Measurements from ENCODE around the gene DSCAM.

DSCAM gene

DNA sequence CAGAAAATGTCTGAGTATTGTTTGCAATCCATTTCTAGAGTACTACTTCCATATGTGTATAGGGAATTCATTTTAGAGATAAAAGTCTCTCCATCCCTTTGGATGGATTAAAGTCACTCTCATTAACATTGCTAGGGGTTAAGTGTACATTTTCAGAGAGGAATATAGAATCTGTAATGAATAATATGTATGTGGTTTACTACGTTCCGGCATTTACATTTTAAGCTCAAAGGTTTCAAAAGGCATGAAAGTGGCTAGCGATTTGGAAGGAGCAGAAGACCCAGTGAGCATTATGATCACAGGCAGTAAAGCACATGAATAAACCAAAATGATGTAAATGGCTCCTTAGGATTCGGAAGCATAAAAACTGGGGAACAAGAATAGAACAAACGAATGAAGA lies 123.0 kb downstream of the DSCAM start:
- Mint-ChIP-seq H3K4me1 (no peaks in the 10 kb centered on the region), H3K36me3 (ENCODE audit: low read depth) (no peaks in the 10 kb centered on the region), H3K27me3 (no peaks in the 10 kb centered on the region), H3K27ac (no peak overlapping the region), H3K9me3 (peaks cover 16% of the 10 kb centered on the region), H3K4me3 (no peak overlapping the region)
- no peak for ATAC-seq
- DNase-seq: no peak

DNA sequence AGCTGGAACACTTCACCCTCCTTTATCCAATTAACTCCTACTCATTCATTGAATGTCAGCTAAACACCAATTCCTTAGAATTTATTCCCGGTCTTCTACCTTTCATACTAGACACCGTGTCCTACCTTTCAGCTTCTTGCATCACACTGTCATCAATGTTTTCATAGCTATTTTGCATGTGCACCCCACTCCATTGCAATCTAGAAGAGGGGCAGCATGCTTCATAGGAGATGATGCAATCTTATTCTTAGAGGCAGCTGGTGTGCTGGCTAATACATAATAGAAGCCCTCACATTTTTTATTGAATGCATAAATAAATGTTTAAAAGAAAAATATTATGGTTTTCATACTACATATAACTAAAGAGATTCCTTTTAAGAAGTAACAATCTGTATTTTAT lies 123.6 kb downstream of the DSCAM start:
- peaks cover 2% of the 10 kb centered on the region for H3K27me3 Mint-ChIP-seq
- ATAC-seq (no peak), DNase-seq (no peak)
- no peak overlapping the region for H3K4me3 Mint-ChIP-seq
- no peaks in the 10 kb centered on the region for H3K36me3 Mint-ChIP-seq (ENCODE audit: low read depth)
- peaks cover 16% of the 10 kb centered on the region for H3K9me3 Mint-ChIP-seq
- H3K27ac Mint-ChIP-seq: no peak overlapping the region
- H3K4me1 Mint-ChIP-seq: no peaks in the 10 kb centered on the region

DNA sequence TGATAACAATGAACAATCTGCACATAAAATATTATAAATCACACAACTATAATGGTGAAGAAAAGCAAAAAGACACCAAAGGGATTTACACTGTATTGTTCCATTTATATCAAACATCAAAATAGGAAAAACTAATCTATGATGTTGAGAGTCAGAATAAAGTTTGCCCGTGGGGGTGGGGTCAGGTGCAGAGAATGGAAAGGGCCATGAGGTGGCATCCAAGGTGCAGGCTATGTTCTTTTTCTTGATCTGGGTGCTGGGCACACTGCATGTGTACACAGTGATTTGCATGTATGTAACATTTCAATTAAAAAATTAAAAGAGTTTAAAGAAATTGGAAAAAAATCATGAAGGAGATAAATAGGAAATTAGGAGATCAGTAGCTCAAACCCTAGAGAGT lies 127.3 kb downstream of the DSCAM start:
- no peak overlapping the region for H3K27ac Mint-ChIP-seq
- no peak for ATAC-seq
- peaks cover 24% of the 10 kb centered on the region for H3K9me3 Mint-ChIP-seq
- no peak for DNase-seq
- H3K4me1 Mint-ChIP-seq: no peaks in the 10 kb centered on the region
- no peak overlapping the region for H3K4me3 Mint-ChIP-seq
- no peaks in the 10 kb centered on the region for H3K36me3 Mint-ChIP-seq (ENCODE audit: low read depth)
- peaks cover 2% of the 10 kb centered on the region for H3K27me3 Mint-ChIP-seq

DNA sequence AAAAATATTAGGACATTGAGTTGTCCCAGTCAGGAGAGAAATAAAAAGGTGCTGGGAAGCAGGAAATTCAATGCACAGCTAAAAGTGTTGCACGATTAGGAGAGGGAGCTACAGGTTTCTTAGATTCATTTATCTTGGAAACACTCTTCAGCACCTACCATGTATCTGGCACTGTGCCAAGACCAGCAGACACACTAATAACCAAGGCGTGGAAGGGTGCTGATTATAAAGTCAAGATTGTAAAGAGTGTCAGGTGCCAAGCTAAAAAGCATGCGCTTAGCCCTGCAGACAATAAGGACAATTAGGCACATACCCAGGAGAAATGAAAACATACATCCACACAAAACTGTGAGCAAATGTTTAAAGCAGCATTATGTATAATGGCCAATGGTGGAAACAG lies 129.9 kb downstream of the DSCAM start:
- no peak for DNase-seq
- Mint-ChIP-seq H3K4me3 (no peak overlapping the region), H3K9me3 (peaks cover 24% of the 10 kb centered on the region), H3K36me3 (ENCODE audit: low read depth) (no peaks in the 10 kb centered on the region), H3K27me3 (peaks cover 2% of the 10 kb centered on the region), H3K4me1 (no peaks in the 10 kb centered on the region), H3K27ac (no peak overlapping the region)
- ATAC-seq: no peak

DNA sequence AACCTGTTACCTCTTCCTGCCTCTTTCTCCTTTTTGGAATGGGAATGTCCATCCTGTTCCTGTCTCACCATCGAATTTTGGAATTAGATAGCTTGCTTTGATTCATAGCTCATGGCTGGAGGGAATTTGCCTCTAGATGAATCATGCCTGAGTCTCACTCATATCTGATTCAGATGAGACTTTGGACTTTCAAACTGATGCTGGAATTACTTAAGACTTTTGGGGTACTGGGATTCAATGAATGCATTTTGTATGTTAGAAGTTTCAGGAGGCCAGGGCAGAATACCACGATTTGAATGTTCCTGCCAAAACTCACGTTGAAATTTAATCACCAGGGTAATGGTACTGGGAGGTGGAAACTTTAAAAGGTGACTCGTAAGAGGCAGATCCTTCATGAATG lies 132.4 kb downstream of the DSCAM start:
- Mint-ChIP-seq H3K9me3 (peaks cover 8% of the 10 kb centered on the region), H3K27me3 (peaks cover 2% of the 10 kb centered on the region), H3K27ac (no peak overlapping the region), H3K4me1 (no peaks in the 10 kb centered on the region), H3K4me3 (no peak overlapping the region), H3K36me3 (ENCODE audit: low read depth) (no peaks in the 10 kb centered on the region)
- no peak for ATAC-seq
- DNase-seq: no peak

DNA sequence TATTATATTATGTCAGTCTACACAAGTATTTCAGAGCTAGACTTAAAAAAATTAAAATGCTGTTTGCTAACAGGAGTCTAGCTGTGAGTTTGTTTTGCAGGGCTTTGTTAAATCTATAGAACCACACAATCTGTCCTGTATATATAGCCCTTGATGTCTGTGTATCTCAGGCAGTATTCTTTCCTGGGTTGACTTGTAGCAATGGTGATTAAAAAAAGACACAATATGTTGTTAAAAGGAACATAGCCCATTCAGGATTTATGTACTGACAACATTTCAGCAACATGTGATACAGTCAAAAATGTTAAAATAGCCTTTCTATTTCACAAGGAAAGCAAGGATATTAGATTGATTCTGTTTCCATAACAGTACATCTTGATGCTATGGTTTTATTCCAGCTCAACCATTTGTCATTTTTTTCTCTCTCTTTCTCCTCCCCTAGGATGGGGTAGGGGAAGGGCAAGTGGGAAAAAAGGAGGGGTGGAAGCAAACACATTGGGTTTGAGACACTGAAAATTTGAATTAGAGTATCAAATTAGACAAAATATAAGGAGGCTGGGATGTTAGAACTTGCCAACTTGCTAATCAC lies 139.2 kb downstream of the DSCAM start:
- no peak for ATAC-seq
- Mint-ChIP-seq H3K27me3 (peaks cover 2% of the 10 kb centered on the region), H3K4me3 (no peak overlapping the region), H3K27ac (no peak overlapping the region), H3K4me1 (no peaks in the 10 kb centered on the region), H3K36me3 (ENCODE audit: low read depth) (no peaks in the 10 kb centered on the region), H3K9me3 (no peaks in the 10 kb centered on the region)
- no peak for DNase-seq

DNA sequence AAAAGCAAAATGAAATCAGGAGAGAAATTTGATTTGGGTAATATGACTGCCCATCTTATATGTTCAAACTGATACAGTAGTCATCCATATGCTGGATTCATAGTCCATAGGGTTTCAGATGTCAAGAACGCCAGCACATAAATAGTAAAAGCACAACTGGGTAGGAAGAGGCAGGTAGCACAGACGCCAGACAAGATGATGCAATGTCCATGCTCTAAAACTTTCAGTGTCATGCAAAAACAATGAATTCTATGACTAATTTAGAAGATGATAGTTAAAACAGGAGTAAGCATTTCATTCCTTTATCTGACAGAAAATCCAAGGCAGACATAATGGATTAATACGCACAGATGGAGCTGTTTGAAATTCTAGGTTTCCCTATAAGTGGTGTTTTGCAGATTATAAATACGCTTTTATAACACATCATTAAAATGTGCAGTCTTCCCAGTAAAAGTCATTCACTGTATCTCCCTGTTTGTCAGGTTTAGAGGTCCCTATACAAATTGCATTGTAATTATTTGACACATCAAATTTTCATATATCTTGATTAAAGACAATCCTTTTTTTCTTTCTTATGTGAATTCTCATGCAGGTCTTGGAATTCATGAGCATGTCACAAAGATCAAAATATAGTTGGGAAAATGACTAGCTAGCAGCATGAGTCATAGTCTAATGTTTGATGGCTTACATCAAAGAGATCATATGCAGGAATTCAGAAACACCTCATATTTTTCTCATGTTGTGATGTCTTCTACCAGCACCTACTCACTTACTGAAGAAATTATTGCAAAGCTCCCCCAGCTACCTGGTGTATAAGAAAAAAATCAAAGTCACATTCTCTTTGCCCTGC lies 139.9 kb downstream of the DSCAM start:
- ATAC-seq (no peak), DNase-seq (no peak)
- Mint-ChIP-seq H3K4me1 (no peaks in the 10 kb centered on the region), H3K27me3 (peaks cover 2% of the 10 kb centered on the region), H3K4me3 (no peak overlapping the region), H3K9me3 (no peaks in the 10 kb centered on the region), H3K36me3 (ENCODE audit: low read depth) (no peaks in the 10 kb centered on the region), H3K27ac (no peak overlapping the region)

DNA sequence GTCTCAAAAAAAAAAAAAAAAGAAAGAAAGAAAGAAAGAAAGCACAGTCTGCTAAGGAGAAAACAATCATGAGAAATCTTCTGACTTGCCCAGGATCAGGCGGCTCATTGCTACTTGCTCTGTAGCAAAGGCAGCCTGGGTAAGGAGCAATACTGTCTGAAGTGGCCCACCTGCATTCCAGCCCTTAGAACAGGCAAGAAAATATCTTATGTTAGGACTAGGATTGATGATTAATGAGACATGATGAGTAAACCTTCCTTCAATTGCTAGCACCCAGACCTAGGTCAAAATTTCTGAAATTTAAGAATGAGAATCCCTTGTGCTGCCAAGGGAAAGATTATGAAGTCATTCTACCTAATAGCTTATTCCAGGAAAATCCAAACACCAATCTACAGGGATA lies 140.8 kb downstream of the DSCAM start:
- ATAC-seq (no peak), DNase-seq (no peak)
- H3K9me3 Mint-ChIP-seq: no peaks in the 10 kb centered on the region
- no peak overlapping the region for H3K4me3 Mint-ChIP-seq
- H3K4me1 Mint-ChIP-seq: no peaks in the 10 kb centered on the region
- H3K27ac Mint-ChIP-seq: no peak overlapping the region
- no peaks in the 10 kb centered on the region for H3K36me3 Mint-ChIP-seq (ENCODE audit: low read depth)
- peaks cover 2% of the 10 kb centered on the region for H3K27me3 Mint-ChIP-seq

DNA sequence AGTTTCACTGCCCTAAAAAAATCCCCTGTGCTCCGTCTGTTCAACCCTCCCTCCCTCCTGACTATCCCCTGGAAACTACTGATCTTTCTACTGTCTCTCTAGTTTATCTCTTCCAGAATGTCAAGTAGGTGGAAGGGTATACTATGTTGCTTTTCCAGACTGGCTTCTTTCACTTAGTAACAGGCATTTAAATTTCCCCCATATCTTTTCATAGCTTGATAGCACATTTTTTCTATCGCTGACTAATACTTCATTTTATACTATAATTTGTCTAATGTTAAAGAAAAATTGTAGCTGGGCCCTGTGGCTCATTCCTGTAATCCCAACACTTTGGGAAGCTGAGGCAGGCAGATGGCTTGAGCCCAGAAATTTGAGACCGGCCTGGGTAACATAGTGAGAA lies 142.8 kb downstream of the DSCAM start:
- DNase-seq (no peak), ATAC-seq (no peak)
- no peaks in the 10 kb centered on the region for H3K36me3 Mint-ChIP-seq (ENCODE audit: low read depth)
- H3K4me3 Mint-ChIP-seq: no peak overlapping the region
- no peaks in the 10 kb centered on the region for H3K4me1 Mint-ChIP-seq
- no peak overlapping the region for H3K27ac Mint-ChIP-seq
- peaks cover 3% of the 10 kb centered on the region for H3K9me3 Mint-ChIP-seq
- H3K27me3 Mint-ChIP-seq: peaks cover 2% of the 10 kb centered on the region

DNA sequence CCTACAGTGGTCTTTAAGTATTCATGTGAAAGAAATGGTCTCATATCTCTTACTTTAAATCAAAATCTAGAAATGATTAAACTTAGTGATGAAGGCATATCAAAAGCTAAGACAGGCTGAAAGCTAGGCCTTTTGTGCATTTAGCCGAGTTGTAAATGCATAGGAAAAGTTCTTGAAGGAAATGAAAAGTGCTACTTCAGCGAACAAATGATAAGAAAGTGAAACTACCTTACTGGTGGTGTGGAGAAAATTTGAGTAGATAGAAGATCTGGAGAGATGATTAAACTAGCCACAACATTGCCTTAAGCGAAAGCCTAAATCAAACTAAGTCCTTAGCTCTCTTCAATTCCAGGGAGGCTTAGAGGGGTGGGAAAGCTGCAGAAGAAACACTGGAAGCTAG lies 147.6 kb downstream of the DSCAM start:
- DNase-seq (no peak), ATAC-seq (no peak)
- Mint-ChIP-seq H3K9me3 (peaks cover 6% of the 10 kb centered on the region), H3K27ac (no peak overlapping the region), H3K4me3 (no peak overlapping the region), H3K27me3 (peaks cover 7% of the 10 kb centered on the region), H3K36me3 (ENCODE audit: low read depth) (no peaks in the 10 kb centered on the region), H3K4me1 (no peaks in the 10 kb centered on the region)

DNA sequence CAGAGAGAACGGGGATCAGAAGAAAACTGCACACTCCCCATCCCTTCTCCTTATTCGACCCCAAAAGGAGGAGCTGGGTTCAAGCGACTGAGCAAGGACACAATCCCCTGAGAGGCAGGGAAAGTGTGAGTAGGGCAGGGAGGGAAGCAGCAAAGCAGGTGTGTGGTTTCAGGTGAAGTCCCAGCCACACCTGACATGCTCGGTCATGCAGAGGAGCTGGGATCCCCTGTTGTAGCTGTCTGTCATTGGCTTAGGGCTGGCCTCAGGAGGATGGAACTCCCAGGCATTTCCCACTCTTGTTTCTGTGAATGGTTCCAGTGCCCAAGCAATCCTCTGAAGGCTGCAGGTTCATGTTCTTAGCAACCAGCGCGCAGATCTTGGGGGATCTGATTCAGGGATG lies 150.7 kb downstream of the DSCAM start:
- Mint-ChIP-seq H3K4me3 (no peak overlapping the region), H3K36me3 (ENCODE audit: low read depth) (no peaks in the 10 kb centered on the region), H3K9me3 (peaks cover 6% of the 10 kb centered on the region), H3K27me3 (peaks cover 5% of the 10 kb centered on the region), H3K27ac (no peak overlapping the region), H3K4me1 (no peaks in the 10 kb centered on the region)
- ATAC-seq (no peak), DNase-seq (no peak)

DNA sequence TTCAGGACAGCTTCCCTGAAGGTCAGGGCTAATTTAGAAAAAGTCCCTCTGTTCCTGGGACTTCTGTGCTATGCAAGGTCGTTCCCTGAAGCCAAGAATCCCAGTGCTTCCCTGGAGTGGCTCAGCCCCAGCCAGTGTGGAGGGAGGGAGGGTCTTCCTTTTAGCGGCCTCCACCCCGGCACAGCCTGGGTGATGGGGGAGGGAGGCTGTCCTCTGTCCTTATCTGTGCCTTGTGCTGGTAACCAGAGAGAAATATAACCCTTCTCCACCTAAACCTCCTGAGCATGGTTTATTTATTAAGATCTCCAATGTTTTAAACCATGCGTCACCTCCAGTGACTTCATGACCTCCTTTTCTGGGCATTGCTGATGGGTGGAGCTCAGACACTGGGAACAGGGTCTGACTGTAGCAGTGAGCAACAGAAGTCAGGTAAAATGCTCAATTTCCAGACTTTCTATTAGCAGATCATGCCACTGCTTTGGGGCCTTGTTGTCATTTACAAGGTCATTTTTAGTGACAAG lies 157.1 kb downstream of the DSCAM start:
- ATAC-seq (no peak), DNase-seq (no peak)
- no peaks in the 10 kb centered on the region for H3K9me3 Mint-ChIP-seq
- no peaks in the 10 kb centered on the region for H3K4me1 Mint-ChIP-seq
- H3K27ac Mint-ChIP-seq: no peak overlapping the region
- H3K4me3 Mint-ChIP-seq: no peak overlapping the region
- H3K27me3 Mint-ChIP-seq: no peaks in the 10 kb centered on the region
- H3K36me3 Mint-ChIP-seq (ENCODE audit: low read depth): no peaks in the 10 kb centered on the region

DNA sequence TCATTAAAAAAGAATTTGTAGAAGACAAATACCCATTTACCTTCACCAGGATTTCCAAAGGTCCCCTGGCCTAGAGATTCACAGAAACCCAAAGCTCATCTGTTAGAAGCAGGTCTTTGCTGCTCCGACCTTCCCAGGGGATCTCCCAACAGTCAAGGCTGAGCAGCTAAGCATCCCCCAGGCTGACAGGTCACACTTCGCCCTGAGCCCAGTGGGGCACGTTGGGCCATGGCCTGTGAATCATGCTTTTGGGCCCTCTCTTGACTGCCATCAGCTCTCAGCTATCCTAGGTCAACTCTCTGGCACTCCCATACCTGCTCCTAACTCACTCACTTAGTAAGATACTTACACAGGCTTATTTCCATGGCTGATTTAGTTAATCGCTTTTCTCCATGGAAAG lies 157.7 kb downstream of the DSCAM start:
- Mint-ChIP-seq H3K4me3 (no peak overlapping the region), H3K27me3 (no peaks in the 10 kb centered on the region), H3K9me3 (no peaks in the 10 kb centered on the region), H3K36me3 (ENCODE audit: low read depth) (no peaks in the 10 kb centered on the region), H3K27ac (no peak overlapping the region), H3K4me1 (no peaks in the 10 kb centered on the region)
- ATAC-seq (no peak), DNase-seq (no peak)

DNA sequence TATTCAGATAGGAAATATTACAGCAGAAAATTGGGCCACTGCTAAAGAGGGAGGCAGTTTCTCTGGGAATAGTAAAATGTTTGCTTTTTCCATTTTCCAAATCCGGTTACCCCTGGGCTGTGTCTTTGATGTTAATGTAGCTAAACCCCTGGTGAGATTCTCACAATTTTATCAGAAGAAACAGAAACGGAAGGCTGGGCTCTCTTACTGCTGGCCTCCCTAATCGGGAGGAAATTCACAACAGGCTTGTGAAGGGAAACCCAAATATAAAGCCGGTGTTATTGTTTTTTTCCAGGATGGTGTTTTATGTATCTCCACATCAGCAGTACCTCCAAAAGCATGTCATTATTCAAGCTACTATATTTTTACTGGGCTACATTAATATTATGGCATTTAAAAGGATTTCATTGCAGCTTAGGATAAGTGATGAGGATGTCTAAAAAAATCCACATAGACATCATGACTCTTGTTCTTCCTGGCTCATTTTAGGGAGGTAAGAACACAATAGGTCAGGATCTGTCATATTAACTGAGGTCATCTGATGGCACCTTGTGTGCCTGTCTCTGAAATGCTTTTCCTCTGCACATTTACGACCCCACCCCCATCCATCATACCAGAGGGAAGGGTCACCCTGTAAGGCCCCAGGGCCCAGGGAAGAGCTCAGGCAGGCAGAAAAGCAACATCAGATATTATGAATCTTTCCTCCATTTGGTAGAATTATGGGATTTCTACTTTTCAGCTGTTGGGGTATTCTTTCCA lies 158.7 kb downstream of the DSCAM start:
- Mint-ChIP-seq H3K4me1 (no peaks in the 10 kb centered on the region), H3K27ac (no peak overlapping the region), H3K4me3 (no peak overlapping the region), H3K9me3 (no peaks in the 10 kb centered on the region), H3K27me3 (no peaks in the 10 kb centered on the region), H3K36me3 (ENCODE audit: low read depth) (no peaks in the 10 kb centered on the region)
- ATAC-seq (no peak), DNase-seq (no peak)

DNA sequence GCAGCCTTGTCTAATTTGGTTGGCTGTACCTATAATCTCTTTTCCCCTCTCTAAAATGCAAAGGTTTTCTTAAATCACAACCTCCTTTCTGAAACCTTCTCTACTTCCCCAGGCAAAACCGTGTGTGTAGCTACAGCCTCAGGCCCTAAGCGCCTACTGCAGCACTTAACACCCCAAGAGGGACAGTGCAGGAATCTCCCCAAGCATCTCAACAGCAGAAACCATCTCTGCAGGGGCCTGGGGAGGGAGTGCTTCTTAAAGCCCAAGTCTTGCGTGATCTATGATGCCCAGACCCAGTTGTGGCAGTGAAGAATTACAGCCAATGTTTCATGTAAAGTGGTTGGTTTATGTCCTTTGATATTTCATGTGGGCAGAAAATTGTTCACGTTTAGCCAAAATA lies 159.3 kb downstream of the DSCAM start:
- Mint-ChIP-seq H3K27me3 (no peaks in the 10 kb centered on the region), H3K4me3 (no peak overlapping the region), H3K36me3 (ENCODE audit: low read depth) (no peaks in the 10 kb centered on the region), H3K27ac (no peak overlapping the region), H3K4me1 (no peaks in the 10 kb centered on the region), H3K9me3 (no peaks in the 10 kb centered on the region)
- ATAC-seq: no peak
- no peak for DNase-seq

Measured in activated naive CD8-positive, alpha-beta T cell treated with anti-CD3 and anti-CD28 coated beads, Interleukin-2, amount 50 U/mL, for 24 hours (primary cell).